ENCODE results near the gene DNAH3.

DNAH3 gene

GRCh38 chr16:20941636-20941926 lies 209.1 kb downstream of the DNAH3 start:
- in situ Hi-C loops (cut with HindIII; ENCODE audit: low sequenced_read_pairs): no loop called here
- no peak for TF ChIP-seq CTCF (IDR thresholded peaks at IDR 0.05; ENCODE audit: low read depth, low read length, missing control alignments)
- H3K4me3 ChIP-seq (ENCODE audit: low read depth, low read length): no peak overlapping the region
- DNase-seq (ENCODE audit: low read depth): no peak

DNA sequence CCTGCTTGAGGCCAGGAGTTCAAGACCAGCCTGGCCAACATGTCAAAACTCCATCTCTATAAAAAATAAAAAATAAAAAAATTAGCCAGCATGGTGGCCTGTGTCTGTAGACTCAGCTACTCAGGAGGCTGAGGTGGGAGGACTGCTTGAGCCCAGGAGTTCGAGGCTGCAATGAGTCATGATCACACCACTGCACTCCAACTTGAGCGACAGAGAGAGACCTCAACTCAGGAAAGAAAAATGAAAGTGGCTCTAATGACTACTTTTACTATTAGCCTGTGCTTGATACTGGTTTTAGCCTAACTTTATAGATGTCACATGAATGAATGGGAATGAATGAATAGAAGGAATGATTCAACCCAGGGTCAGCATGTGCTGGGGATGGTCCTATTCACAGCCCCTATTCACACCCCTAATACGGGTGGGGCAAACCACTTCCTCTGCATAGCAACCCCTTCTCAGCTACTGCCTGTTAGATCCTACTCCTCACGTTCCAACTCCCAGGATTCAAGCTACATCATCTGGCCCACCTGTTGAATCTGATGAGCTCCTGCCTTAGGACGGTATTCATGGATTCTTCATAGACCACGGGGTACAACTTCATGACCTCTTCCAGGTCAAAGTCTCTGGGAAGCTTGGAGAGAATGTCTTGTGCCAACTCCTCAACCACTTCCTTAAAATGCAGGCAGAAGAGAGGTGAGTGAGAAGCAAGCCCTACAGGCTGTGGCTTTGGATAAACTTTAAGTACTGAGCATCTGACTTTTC lies 209.6 kb downstream of the DNAH3 start:
- no peak for TF ChIP-seq CTCF (IDR thresholded peaks at IDR 0.05; ENCODE audit: low read depth, low read length, missing control alignments)
- no peak overlapping the region for H3K4me3 ChIP-seq (ENCODE audit: low read depth, low read length)
- DNase-seq (ENCODE audit: low read depth): no peak
- in situ Hi-C loops (cut with HindIII; ENCODE audit: low sequenced_read_pairs): no loop called here

DNA sequence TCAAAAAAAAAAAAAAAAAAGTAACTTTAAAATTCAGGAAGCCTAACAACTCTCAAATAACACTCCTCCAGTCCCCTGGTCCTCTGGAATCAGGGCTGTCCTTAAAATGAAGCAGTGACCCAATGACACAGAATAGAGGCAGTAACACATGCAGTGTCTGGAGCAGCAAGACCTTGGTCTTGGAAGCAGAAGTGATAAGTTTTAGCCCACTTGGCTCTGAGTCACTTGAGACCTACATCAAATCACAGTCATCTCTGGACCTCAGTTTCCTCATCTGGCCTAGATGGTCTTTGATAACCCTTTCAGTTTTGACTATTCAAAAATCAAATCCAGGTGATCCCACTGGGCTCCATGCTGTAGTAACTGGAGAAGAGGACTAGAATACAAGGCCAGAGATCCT lies 211.0 kb downstream of the DNAH3 start:
- no peak overlapping the region for H3K4me3 ChIP-seq (ENCODE audit: low read depth, low read length)
- in situ Hi-C loops (cut with HindIII; ENCODE audit: low sequenced_read_pairs): no loop called here
- no peak for DNase-seq (ENCODE audit: low read depth)
- no peak for TF ChIP-seq CTCF (IDR thresholded peaks at IDR 0.05; ENCODE audit: low read depth, low read length, missing control alignments)

DNA sequence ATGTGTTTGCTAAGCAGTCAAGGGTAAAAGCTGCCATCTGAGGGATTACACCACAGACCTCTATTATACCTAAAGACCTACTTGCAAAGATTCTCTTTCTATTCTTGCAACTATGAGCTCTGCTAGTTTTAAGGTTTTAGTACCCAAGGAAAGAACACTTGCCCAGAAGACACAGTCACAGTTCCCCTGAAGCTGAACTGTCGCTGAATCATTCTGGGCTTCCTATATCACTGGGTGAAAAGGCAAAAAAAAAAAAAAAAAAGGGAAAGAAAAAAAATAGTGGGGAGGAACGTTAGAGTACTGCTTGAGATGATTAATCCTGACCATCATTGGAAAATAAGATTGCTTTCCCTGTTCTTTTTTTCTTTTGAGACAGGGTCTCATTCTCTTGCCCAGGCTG lies 212.2 kb downstream of the DNAH3 start:
- H3K4me3 ChIP-seq (ENCODE audit: low read depth, low read length): no peak overlapping the region
- no peak for TF ChIP-seq CTCF (IDR thresholded peaks at IDR 0.05; ENCODE audit: low read depth, low read length, missing control alignments)
- in situ Hi-C loops (cut with HindIII; ENCODE audit: low sequenced_read_pairs): no loop called here
- DNase-seq (ENCODE audit: low read depth): no peak

GRCh38 chr16:20937736-20938135 lies 212.9 kb downstream of the DNAH3 start:
- TF ChIP-seq CTCF (IDR thresholded peaks at IDR 0.05; ENCODE audit: low read depth, low read length, missing control alignments): no peak
- no peak overlapping the region for H3K4me3 ChIP-seq (ENCODE audit: low read depth, low read length)
- in situ Hi-C loops (cut with HindIII; ENCODE audit: low sequenced_read_pairs): no loop called here
- DNase-seq (ENCODE audit: low read depth): no peak

DNA sequence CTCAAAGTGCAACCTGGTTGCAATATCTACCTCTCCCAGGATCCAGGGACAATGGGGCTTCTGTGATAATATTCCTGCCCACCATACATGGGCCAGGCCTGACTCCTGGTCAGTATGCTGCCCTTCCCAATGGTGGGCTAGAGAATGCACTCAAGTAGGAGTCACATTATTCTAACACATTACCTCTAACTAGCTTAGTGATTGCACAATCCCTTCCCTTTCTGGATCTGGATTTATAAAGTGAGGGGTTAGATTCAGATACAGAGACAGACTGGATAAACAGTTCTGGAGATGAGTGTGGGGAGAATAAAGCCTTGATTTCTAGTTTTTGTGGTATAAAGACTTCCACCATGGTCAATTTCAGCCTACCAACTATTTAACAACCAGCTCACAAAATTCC lies 217.1 kb downstream of the DNAH3 start:
- in situ Hi-C loops (cut with HindIII; ENCODE audit: low sequenced_read_pairs): no loop called here
- H3K4me3 ChIP-seq (ENCODE audit: low read depth, low read length): no peak overlapping the region
- TF ChIP-seq CTCF (IDR thresholded peaks at IDR 0.05; ENCODE audit: low read depth, low read length, missing control alignments): no peak
- no peak for DNase-seq (ENCODE audit: low read depth)

Data from astrocyte of the cerebellum (primary cell).